Endothelial cell of umbilical vein (primary cell): Measurements from ENCODE around the gene TTC31. TPM values are rescaled to one million over a fixed set of nuclear protein-coding genes. Genes with fewer than 3 reads are reported as not detected.

Experiments
- BruUV-seq: library from RNA; stranded (reverse); fragments of 400-500 nt; replicated peaks from 2 replicates; lab custom pipeline; 2021; lab: Mats Ljungman, UMichigan
- CTCF ChIA-PET: fragments of 300-600, 350-600 bp; sonication (Branson Sonifier 250); formaldehyde crosslinking; loops from one replicate; lab custom pipeline; 2021; ENCODE audit warnings: antibody characterized with exemption, inconsistent platforms; lab: Charles Lee
- POLR2A ChIA-PET: fragments of 300-600, 350-600 bp; sonication (Branson Sonifier 250); formaldehyde crosslinking; loops from one replicate; lab custom pipeline; 2021; ENCODE audit warnings: antibody characterized with exemption, inconsistent platforms; lab: Charles Lee
- DNase-seq: peaks from one replicate; pipeline ENCODE4 v3.0.0-alpha.2; 2011; ENCODE audit warnings: low read depth, low spot score
- FAIRE-seq: peaks from 2 replicates; lab custom pipeline; 2011; peaks lifted over from hg19 to GRCh38; lab: Jason Lieb, UNC
- H2AFZ ChIP-seq: 2 replicates; pipeline ENCODE4 v1.6.0; 2012; ENCODE audit warnings: low read depth, low read length, control low read depth, inconsistent platforms
- H3K27ac ChIP-seq: 2 replicates; pipeline ENCODE4 v1.5.1; 2011; ENCODE audit warnings: low read depth, mild to moderate bottlenecking, control low read depth, low read length, moderate library complexity; ENCODE audit not compliant: insufficient read depth
- H3K27me3 ChIP-seq, 2 experiments: 2 replicates each; pipeline versions ENCODE4 v1.6.0 to v1.6.1; 2011; ENCODE audit warnings: low read length in 2 of 2, mixed read lengths in 1 of 2; ENCODE audit not compliant: control insufficient read depth in 2 of 2, insufficient read depth in 2 of 2
- H3K36me3 ChIP-seq, 2 experiments: 2 replicates in 1 of 2; 3 replicates in 1 of 2; pipeline ENCODE4 v1.5.1; 2011; ENCODE audit warnings: low read length in 2 of 2, mild to moderate bottlenecking in 1 of 2, moderate library complexity in 1 of 2; ENCODE audit not compliant: control insufficient read depth in 2 of 2, insufficient read depth in 2 of 2; ENCODE audit errors: extremely low read depth in 1 of 2
- H3K4me1 ChIP-seq: 3 replicates; pipeline ENCODE4 v1.5.1; 2011; ENCODE audit warnings: mild to moderate bottlenecking, low read length; ENCODE audit not compliant: control insufficient read depth, insufficient read depth; ENCODE audit errors: extremely low read depth
- H3K4me2 ChIP-seq: 2 replicates; pipeline ENCODE4 v1.6.1; 2011; ENCODE audit warnings: low read length, control low read depth, mixed read lengths; ENCODE audit not compliant: insufficient read depth
- H3K4me3 ChIP-seq, 3 experiments: fragments of 200-600 bp in 1 of 3; sonication (generic), shearing (Covaris generic) in 1 of 3; replicated peaks in 1 of 3; 2 replicates each; pipeline ENCODE4 v1.5.1; 2011 to 2016; ENCODE audit warnings: control low read depth in 3 of 3, low read length in 3 of 3, mild to moderate bottlenecking in 2 of 3, inconsistent platforms in 1 of 3, low read depth in 1 of 3, moderate library complexity in 1 of 3; ENCODE audit not compliant: insufficient read depth in 1 of 3
- H3K79me2 ChIP-seq: 2 replicates; pipeline ENCODE4 v1.6.0; 2012; ENCODE audit warnings: low read length, inconsistent platforms; ENCODE audit not compliant: control insufficient read depth, insufficient read depth
- H3K9ac ChIP-seq: replicated peaks from 2 replicates; pipeline ENCODE3; 2011; ENCODE audit warnings: low read length, control low read depth; ENCODE audit not compliant: insufficient read depth; ENCODE audit errors: extremely low read depth
- H3K9me1 ChIP-seq: replicated peaks from 3 replicates; pipeline ENCODE4 v1.6.0; 2011; ENCODE audit warnings: mild to moderate bottlenecking, low read length; ENCODE audit not compliant: control insufficient read depth, insufficient read depth; ENCODE audit errors: extremely low read depth
- H3K9me3 ChIP-seq: replicated peaks from 2 replicates; pipeline ENCODE4 v1.5.1; 2012; ENCODE audit warnings: low read length, inconsistent platforms; ENCODE audit not compliant: control insufficient read depth, insufficient read depth
- H4K20me1 ChIP-seq: replicated peaks from 2 replicates; pipeline ENCODE3; 2011; ENCODE audit warnings: mild to moderate bottlenecking, low read length; ENCODE audit not compliant: control insufficient read depth, insufficient read depth; ENCODE audit errors: extremely low read depth
- EZH2 ChIP-seq: IDR thresholded peaks from 2 replicates; pipeline ENCODE4 v1.6.1; 2012; ENCODE audit warnings: borderline replicate concordance, low read depth, mild to moderate bottlenecking, moderate library complexity, low read length, inconsistent platforms; ENCODE audit not compliant: severe bottlenecking
- FOS ChIP-seq: IDR thresholded peaks from 2 replicates; pipeline ENCODE4 v1.6.1; 2011; ENCODE audit warnings: mild to moderate bottlenecking, low read length, moderate library complexity, borderline replicate concordance; ENCODE audit not compliant: insufficient read depth
- GATA2 ChIP-seq: IDR thresholded peaks from 2 replicates; pipeline ENCODE4 v1.7.0; 2011; ENCODE audit warnings: low read depth, mild to moderate bottlenecking, moderate library complexity, mixed read lengths, low read length; ENCODE audit not compliant: insufficient read length, insufficient read depth
- JUN ChIP-seq: IDR thresholded peaks from 2 replicates; pipeline ENCODE4 v1.6.1; 2011; ENCODE audit warnings: borderline replicate concordance, low read depth; ENCODE audit not compliant: insufficient read length, insufficient read depth
- MYC ChIP-seq: IDR thresholded peaks from one replicate; pipeline ENCODE4 v1.6.1; 2011; ENCODE audit warnings: mild to moderate bottlenecking, low read depth, low read length
- POLR2A ChIP-seq: IDR thresholded peaks from 2 replicates; pipeline ENCODE4 v1.6.1; 2012; ENCODE audit warnings: low read depth, mild to moderate bottlenecking, control low read depth, low read length
- POLR2AphosphoS5 ChIP-seq: IDR thresholded peaks from 2 replicates; pipeline ENCODE4 v1.6.1; 2012; ENCODE audit warnings: low read depth, mild to moderate bottlenecking, control low read depth, low read length, moderate library complexity; ENCODE audit not compliant: insufficient read depth
- dilution Hi-C: fragments of 300-500 bp; cut with MboI; formaldehyde crosslinking; loops from one replicate; pipeline ENCODE4 v1.15.0; 2019; ENCODE audit warnings: low sequenced_read_pairs; ENCODE audit not compliant: extremely low pct_ligation_motif_present
- intact Hi-C: fragments of 100-400 bp; cut with micrococcal nuclease; formaldehyde crosslinking; loops from one replicate; pipeline ENCODE4 v1.10.0; 2022
- polyA plus RNA-seq, 4 experiments: library from polyadenylated mRNA; depleted of rRNA in 3 of 4; stranded (reverse) in 3 of 4; unstranded in 1 of 4; fragments of >200 nt; gene quantifications; 2 replicates each; pipeline versions ENCODE4 v1.2.1 to v1.2.3, GENCODE V29; 2011 to 2012; ENCODE audit warnings: missing spikeins in 1 of 4
- total RNA-seq: library from RNA; stranded (reverse); gene quantifications from 2 replicates; pipeline ENCODE4 v1.2.3, GENCODE V29; 2021
- TF ChIP-seq, protein P1 (sequence below), 2 donors: IDR thresholded peaks; 1 replicate in 1 of 2; 2 replicates in 1 of 2; pipeline ENCODE4 v1.5.1; 2011; ENCODE audit warnings: low read length in 2 of 2, mild to moderate bottlenecking in 2 of 2, moderate library complexity in 2 of 2, control low read depth in 1 of 2, inconsistent platforms in 1 of 2, low read depth in 1 of 2; ENCODE audit not compliant: insufficient read depth in 1 of 2; ENCODE audit errors: extremely low read depth in 1 of 2
- TF ChIP-seq, protein P2 (sequence below): IDR thresholded peaks from 2 replicates; pipeline ENCODE4 v1.6.1; 2011; ENCODE audit not compliant: insufficient read depth, insufficient read length

Gene TTC31
- total and polyA plus RNA-seq, 2 donors (not counting 3 experiments of a cell fraction or from before 2014, with no cell fraction given): 20.1 to 24.1 TPM

DNA sequence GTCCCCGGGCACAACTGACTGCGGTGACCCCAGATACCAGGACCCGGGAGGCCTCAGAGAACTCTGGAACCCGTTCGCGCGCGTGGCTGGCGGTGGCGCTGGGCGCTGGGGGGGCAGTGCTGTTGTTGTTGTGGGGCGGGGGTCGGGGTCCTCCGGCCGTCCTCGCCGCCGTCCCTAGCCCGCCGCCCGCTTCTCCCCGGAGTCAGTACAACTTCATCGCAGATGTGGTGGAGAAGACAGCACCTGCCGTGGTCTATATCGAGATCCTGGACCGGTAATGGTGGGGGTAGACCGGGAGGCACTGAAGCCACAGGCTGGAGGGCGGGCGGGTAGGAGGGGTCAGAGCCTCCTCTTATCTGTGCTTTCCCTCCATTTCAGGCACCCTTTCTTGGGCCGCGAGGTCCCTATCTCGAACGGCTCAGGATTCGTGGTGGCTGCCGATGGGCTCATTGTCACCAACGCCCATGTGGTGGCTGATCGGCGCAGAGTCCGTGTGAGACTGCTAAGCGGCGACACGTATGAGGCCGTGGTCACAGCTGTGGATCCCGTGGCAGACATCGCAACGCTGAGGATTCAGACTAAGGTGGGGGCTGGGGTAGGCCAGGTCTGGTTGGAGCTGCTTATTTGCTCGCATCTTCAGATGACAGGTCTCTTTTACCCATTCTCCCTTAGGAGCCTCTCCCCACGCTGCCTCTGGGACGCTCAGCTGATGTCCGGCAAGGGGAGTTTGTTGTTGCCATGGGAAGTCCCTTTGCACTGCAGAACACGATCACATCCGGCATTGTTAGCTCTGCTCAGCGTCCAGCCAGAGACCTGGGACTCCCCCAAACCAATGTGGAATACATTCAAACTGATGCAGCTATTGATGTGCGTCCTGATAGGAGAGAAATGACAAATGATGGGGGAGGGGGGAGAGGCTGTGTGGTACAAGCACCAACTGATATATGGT, 47.6 kb downstream of the TTC31 start:
- no TSS peak for BruUV-seq
- H3K79me2 ChIP-seq: peaks cover 19% of the 10 kb centered on the region
- intact Hi-C loops: loop anchor here (5.0 kb wide), 2 partner anchors 33 to 198 kb away; partner anchors contain the start of gene LBX2

More for the DNA sequence above, 47.6 kb downstream of the TTC31 start:
- Histone ChIP-seq H3K27me3 (no peaks in the 10 kb centered on the region), H4K20me1 (no peaks in the 10 kb centered on the region), H3K4me2 (peak overlapping the region; percentile 67), H3K27ac (peak overlapping the region; percentile 25), H2AFZ (peak overlapping the region; percentile 37), H3K4me3 (peak overlapping the region; percentile 77 to 90 (median 81)), H3K4me1 (peaks cover 20% of the 10 kb centered on the region), H3K36me3 (peaks cover 6 to 26% of the 10 kb centered on the region in 2 experiments), H3K9ac (peak overlapping the region; percentile 78), H3K9me3 (no peaks in the 10 kb centered on the region), H3K9me1 (no peaks in the 10 kb centered on the region)
- dilution Hi-C loops: no loop called here
- peak; percentile 34 for DNase-seq
- CTCF ChIA-PET: interaction anchor here (1.3 to 5.2 kb wide), 8 partner anchors 23 to 195 kb away, joined by 3 to 82 read pairs (median 6); partner anchors contain the start of genes CCDC142, LBX2, PCGF1 and TTC31
- TF ChIP-seq POLR2AphosphoS5: no peak
- no peak for TF ChIP-seq GATA2
- no peak for TF ChIP-seq JUN
- TF ChIP-seq FOS: no peak
- TF ChIP-seq EZH2: no peak
- TF ChIP-seq, protein P1, sequence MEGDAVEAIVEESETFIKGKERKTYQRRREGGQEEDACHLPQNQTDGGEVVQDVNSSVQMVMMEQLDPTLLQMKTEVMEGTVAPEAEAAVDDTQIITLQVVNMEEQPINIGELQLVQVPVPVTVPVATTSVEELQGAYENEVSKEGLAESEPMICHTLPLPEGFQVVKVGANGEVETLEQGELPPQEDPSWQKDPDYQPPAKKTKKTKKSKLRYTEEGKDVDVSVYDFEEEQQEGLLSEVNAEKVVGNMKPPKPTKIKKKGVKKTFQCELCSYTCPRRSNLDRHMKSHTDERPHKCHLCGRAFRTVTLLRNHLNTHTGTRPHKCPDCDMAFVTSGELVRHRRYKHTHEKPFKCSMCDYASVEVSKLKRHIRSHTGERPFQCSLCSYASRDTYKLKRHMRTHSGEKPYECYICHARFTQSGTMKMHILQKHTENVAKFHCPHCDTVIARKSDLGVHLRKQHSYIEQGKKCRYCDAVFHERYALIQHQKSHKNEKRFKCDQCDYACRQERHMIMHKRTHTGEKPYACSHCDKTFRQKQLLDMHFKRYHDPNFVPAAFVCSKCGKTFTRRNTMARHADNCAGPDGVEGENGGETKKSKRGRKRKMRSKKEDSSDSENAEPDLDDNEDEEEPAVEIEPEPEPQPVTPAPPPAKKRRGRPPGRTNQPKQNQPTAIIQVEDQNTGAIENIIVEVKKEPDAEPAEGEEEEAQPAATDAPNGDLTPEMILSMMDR (IDR thresholded peaks at IDR 0.05; ENCODE audit: extremely low read depth in 1 of 2, insufficient read depth in 1 of 2, low read depth in 1 of 2, low read length in 2 of 2): no peak
- TF ChIP-seq MYC: no peak
- TF ChIP-seq, protein P2, sequence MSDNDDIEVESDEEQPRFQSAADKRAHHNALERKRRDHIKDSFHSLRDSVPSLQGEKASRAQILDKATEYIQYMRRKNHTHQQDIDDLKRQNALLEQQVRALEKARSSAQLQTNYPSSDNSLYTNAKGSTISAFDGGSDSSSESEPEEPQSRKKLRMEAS: no peak
- TF ChIP-seq POLR2A: no peak
- FAIRE-seq: peak; percentile 59
- POLR2A ChIA-PET: interaction anchor here (1.0 kb wide), 1 partner anchor 72 kb away, joined by 3 read pairs; the partner anchor contains the start of gene WBP1
